GM20000 (cell line): ENCODE data around the gene ARRB1.

Source experiments
- DNase-seq: peaks from one replicate; pipeline ENCODE4 v3.0.0; 2012; ENCODE audit warnings: low spot score
- TF ChIP-seq, protein P1 (sequence below): IDR thresholded peaks from 2 replicates; pipeline ENCODE4 v1.5.1; 2012; ENCODE audit warnings: mild to moderate bottlenecking, control low read depth; ENCODE audit errors: extremely low read depth, missing control alignments

The ARRB1 gene

GRCh38 chr11:75324189-75324588 is 27.3 kb downstream of the ARRB1 start:
- no peak for DNase-seq
- TF ChIP-seq, protein P1, sequence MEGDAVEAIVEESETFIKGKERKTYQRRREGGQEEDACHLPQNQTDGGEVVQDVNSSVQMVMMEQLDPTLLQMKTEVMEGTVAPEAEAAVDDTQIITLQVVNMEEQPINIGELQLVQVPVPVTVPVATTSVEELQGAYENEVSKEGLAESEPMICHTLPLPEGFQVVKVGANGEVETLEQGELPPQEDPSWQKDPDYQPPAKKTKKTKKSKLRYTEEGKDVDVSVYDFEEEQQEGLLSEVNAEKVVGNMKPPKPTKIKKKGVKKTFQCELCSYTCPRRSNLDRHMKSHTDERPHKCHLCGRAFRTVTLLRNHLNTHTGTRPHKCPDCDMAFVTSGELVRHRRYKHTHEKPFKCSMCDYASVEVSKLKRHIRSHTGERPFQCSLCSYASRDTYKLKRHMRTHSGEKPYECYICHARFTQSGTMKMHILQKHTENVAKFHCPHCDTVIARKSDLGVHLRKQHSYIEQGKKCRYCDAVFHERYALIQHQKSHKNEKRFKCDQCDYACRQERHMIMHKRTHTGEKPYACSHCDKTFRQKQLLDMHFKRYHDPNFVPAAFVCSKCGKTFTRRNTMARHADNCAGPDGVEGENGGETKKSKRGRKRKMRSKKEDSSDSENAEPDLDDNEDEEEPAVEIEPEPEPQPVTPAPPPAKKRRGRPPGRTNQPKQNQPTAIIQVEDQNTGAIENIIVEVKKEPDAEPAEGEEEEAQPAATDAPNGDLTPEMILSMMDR = no peak

GRCh38 chr11:75323609-75324008 is 27.9 kb downstream of the ARRB1 start:
- TF ChIP-seq, protein P1 = no peak
- DNase-seq = no peak

DNA sequence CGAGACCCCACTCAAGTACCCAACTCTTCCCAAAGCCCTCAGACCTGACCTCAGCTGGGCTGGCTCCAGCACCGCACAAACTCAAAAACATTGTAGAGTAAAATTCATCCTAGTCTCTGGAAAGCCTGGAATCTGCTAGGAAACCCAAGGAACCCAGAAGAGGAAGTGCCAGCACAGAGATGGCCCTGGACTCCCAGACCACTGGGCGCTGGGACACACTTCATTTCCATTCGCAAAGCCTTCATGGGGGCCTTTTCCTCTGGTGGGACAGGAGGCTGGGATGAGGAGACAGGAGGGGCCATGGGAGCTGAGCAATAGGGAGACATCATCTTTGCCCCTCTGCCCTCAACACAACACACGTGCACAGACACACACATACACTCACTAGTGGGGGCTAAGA is 30.8 kb downstream of the ARRB1 start:
- DNase-seq = no peak
- TF ChIP-seq, protein P1 = no peak

- TF ChIP-seq, protein P1 = no peak
- no peak for DNase-seq
These were observed 31.3 kb downstream of the ARRB1 start for GRCh38 chr11:75320046-75320618.

GRCh38 chr11:75319035-75319877 is 32.2 kb downstream of the ARRB1 start:
- DNase-seq = no peak
- TF ChIP-seq, protein P1 = no peak

GRCh38 chr11:75317446-75318122 is 33.9 kb downstream of the ARRB1 start:
- no peak for DNase-seq
- TF ChIP-seq, protein P1 = no peak

DNA sequence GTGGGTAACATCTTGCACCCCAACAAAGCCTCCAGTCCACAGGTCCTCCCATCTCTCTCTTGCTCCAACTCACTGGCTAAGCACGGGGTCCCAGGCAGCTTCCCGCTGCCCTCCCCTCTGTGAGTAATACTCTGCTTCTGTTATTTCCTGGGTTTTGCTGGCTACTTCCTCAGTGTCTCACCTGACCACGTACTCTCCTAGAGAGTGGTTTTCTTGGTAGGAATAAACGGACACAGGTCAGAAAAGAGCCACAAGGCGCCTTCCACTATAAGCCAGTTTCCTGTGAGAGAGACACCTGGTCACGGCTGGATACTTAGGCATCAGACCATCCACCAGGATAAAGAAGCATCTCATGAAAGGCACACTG is 36.0 kb downstream of the ARRB1 start:
- TF ChIP-seq, protein P1 = no peak
- DNase-seq = no peak
